Heart left ventricle (tissue), 13 donors: ENCODE data around the gene CLECL1.

Experiments
- CTCF ChIP-seq, 12 donors: fragments of 200-600 bp; sonication (generic) in 4 of 12; IDR thresholded peaks; one replicate each; pipeline versions ENCODE4 v1.5.0 to v1.8.0; 2018 to 2022; ENCODE audit warnings: antibody characterized with exemption in 12 of 12, mild to moderate bottlenecking in 5 of 12
- POLR2A ChIP-seq, 2 donors: fragments of 450-650 bp; IDR thresholded peaks; one replicate each; pipeline ENCODE4 v1.6.1; 2017; ENCODE audit warnings: antibody characterized with exemption in 2 of 2, mild to moderate bottlenecking in 2 of 2, moderate library complexity in 2 of 2
- donor health status: ischemic (EF 13 %, LVEDD 7.1; RV severe dilation, severe dysfunction).
- donor health status: DM: no; HTN: yes; CAD: no.
- donor health status: DM: no; HTN: no; CAD: no.
- donor health status: ischemic (EF 25% LVEDD 6.9; RV normal size, moderate dysfunction).
- donor health status: ischemic (EF 25% LVEDD 5.7; RV mildly dilated, moderate dysfunction).
- donor health status: ischemic (EF 35%, LVEDD 5.7; RV mildly dilated, moderate dysfunction).
- donor health status: nonischemic (EF 11% LVEDD 7.7; RV severe dilation, severe dysfunction).
- donor health status: DM: yes; HTN: yes; CAD: no.
- donor health status: PGD.
- donor health status: ischemic (EF 29% LVEDD 5.4; RV normal size, mild dysfunction).
- donor health status: nonischemic (EF 23%, LVEDD 6.1; RV moderate dilation, normal function).

- TF ChIP-seq POLR2A (IDR thresholded peaks at IDR 0.05) (no peak), CTCF (IDR thresholded peaks at IDR 0.05) (no peak)
Measured at GRCh38 chr12:9721394-9722092, 11.4 kb downstream of the CLECL1 start.
